Measurements from ENCODE around the gene CHRNG. TPM values are rescaled to one million over a fixed set of nuclear protein-coding genes. Genes with fewer than 3 reads are reported as not detected.

CHRNG gene
- total and polyA plus RNA-seq, 8 donors: 0.07 to 0.35 (median 0.13) TPM; not detected in 4

DNA sequence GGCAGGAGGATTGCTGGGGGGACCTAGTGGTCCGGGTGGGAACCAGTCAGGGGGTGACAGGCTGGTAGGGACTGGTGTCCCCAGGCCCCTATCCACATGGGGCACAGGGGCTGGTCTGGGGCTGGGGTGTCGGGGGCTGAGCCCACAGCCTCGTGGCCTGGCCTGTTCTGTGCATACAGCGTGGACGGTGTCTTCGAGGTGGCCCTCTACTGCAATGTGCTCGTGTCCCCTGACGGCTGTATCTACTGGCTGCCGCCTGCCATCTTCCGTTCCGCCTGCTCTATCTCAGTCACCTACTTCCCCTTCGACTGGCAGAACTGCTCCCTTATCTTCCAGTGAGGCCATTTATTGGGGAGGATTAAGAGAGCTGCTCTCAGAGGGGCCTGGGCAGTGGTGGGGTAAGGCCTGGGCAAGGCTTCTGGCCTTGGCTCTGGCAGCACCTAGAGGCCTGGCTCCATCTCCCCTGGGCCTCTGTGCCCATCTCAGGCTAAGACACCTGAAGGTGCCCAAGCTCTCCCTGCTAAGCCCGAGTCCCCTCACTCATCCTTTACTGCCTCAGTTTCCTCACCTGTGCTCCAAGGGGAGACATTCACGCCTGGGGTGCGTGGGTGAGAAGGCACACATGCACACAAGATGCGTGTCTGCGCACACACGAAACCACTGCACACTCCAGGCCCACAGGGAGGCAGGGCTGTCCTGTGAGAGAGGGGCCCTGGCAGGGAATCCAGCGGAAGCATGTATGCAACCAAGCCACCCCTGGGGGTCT, 1.9 kb downstream of the CHRNG start:
- Histone ChIP-seq H3K4me1 (peaks cover 0 to 18% of the 10 kb centered on the region in 2 donors), H3K27ac (no peak overlapping the region), H3K36me3 (no peaks in the 10 kb centered on the region), H3K27me3 (peaks cover 0 to 43% of the 10 kb centered on the region in 2 donors), H3K9me3 (peaks cover 0 to under 1% of the 10 kb centered on the region in 2 donors), H3K4me3 (no peak overlapping the region)
- TF ChIP-seq, protein P1, sequence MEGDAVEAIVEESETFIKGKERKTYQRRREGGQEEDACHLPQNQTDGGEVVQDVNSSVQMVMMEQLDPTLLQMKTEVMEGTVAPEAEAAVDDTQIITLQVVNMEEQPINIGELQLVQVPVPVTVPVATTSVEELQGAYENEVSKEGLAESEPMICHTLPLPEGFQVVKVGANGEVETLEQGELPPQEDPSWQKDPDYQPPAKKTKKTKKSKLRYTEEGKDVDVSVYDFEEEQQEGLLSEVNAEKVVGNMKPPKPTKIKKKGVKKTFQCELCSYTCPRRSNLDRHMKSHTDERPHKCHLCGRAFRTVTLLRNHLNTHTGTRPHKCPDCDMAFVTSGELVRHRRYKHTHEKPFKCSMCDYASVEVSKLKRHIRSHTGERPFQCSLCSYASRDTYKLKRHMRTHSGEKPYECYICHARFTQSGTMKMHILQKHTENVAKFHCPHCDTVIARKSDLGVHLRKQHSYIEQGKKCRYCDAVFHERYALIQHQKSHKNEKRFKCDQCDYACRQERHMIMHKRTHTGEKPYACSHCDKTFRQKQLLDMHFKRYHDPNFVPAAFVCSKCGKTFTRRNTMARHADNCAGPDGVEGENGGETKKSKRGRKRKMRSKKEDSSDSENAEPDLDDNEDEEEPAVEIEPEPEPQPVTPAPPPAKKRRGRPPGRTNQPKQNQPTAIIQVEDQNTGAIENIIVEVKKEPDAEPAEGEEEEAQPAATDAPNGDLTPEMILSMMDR (IDR thresholded peaks at IDR 0.05): no peak
- intact Hi-C loops (cut with DNase I): no loop called here
- ATAC-seq (no peak), DNase-seq (peak in 1 of 4 donors; percentile 24)

DNA sequence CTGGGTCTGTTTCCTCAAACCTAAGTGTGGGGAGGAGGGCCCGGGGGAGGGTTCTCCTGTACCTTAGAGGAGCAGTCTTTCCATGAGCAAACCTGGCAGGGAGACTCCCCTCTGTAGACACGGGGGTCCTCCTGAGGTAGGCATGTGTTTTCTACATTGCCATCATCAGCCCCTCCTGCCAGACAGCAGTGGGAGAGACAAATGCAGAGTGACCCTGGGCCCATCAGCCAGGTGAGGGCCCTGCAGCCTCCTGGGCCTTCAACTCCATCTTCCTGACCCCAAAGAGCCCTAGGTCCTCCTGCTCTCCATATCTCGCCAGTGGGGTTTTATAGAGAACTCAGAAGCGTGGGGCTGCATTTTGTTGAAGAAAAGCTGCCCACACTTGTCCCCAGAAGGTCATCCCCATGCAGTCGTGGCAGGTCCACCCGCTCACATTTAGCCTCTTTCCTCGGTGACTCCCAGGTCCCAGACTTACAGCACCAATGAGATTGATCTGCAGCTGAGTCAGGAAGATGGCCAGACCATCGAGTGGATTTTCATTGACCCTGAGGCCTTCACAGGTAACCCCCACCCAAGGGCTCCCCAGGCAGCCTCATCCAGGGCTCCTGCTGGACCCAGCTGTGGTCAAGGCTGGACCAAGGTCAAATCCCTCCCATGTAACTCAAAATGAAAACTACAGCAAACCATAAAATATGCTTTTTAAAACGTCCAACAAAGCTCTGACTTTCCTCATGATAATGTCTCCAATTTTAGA, 2.6 kb downstream of the CHRNG start:
- no peaks in the 10 kb centered on the region for H3K36me3 ChIP-seq
- intact Hi-C loops (cut with DNase I): no loop called here
- ATAC-seq (no peak), DNase-seq (peak in 1 of 4 donors; percentile 31)
- no peak overlapping the region for H3K4me3 ChIP-seq
- H3K4me1 ChIP-seq: peaks cover 0 to 20% of the 10 kb centered on the region in 2 donors
- H3K27me3 ChIP-seq: peaks cover 0 to 39% of the 10 kb centered on the region in 2 donors
- no peak overlapping the region for H3K27ac ChIP-seq
- no peaks in the 10 kb centered on the region for H3K9me3 ChIP-seq
- TF ChIP-seq, protein P1 (IDR thresholded peaks at IDR 0.05): no peak

- no peaks in the 10 kb centered on the region for H3K9me3 ChIP-seq
- DNase-seq: peak in 1 of 4 donors; percentile 59
- H3K27ac ChIP-seq: no peak overlapping the region
- no peak for ATAC-seq
- H3K36me3 ChIP-seq: no peaks in the 10 kb centered on the region
- H3K4me3 ChIP-seq: no peak overlapping the region
- intact Hi-C loops (cut with DNase I): no loop called here
- TF ChIP-seq, protein P1 (IDR thresholded peaks at IDR 0.05): no peak
- peaks cover 0 to 32% of the 10 kb centered on the region in 2 donors for H3K27me3 ChIP-seq
- peaks cover 0 to 20% of the 10 kb centered on the region in 2 donors for H3K4me1 ChIP-seq
These were observed 3.4 kb downstream of the CHRNG start for GRCh38 chr2:232542715-232543467.

- TF ChIP-seq, protein P1 (IDR thresholded peaks at IDR 0.05): no peak
- intact Hi-C loops (cut with DNase I): no loop called here
- no peaks in the 10 kb centered on the region for H3K36me3 ChIP-seq
- H3K27me3 ChIP-seq: peaks cover 0 to 26% of the 10 kb centered on the region in 2 donors
- H3K27ac ChIP-seq: no peak overlapping the region
- no peaks in the 10 kb centered on the region for H3K9me3 ChIP-seq
- H3K4me1 ChIP-seq: peaks cover 0 to 20% of the 10 kb centered on the region in 2 donors
- no peak overlapping the region for H3K4me3 ChIP-seq
- no peak for DNase-seq
- ATAC-seq: no peak
These were observed 4.0 kb downstream of the CHRNG start for GRCh38 chr2:232543491-232543890.
